Measurements from ENCODE around the gene HDX.
"Not testable (repeated sequence)": the region's sequence is repeated elsewhere in the genome, so short reads cannot be mapped to it uniquely, and the experiment has no call there.

Gene HDX, protein sequence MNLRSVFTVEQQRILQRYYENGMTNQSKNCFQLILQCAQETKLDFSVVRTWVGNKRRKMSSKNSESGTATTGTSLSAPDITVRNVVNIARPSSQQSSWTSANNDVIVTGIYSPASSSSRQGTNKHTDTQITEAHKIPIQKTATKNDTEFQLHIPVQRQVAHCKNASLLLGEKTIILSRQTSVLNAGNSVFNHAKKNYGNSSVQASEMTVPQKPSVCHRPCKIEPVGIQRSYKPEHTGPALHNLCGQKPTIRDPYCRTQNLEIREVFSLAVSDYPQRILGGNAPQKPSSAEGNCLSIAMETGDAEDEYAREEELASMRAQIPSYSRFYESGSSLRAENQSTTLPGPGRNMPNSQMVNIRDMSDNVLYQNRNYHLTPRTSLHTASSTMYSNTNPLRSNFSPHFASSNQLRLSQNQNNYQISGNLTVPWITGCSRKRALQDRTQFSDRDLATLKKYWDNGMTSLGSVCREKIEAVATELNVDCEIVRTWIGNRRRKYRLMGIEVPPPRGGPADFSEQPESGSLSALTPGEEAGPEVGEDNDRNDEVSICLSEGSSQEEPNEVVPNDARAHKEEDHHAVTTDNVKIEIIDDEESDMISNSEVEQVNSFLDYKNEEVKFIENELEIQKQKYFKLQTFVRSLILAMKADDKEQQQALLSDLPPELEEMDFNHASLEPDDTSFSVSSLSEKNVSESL

DNA sequence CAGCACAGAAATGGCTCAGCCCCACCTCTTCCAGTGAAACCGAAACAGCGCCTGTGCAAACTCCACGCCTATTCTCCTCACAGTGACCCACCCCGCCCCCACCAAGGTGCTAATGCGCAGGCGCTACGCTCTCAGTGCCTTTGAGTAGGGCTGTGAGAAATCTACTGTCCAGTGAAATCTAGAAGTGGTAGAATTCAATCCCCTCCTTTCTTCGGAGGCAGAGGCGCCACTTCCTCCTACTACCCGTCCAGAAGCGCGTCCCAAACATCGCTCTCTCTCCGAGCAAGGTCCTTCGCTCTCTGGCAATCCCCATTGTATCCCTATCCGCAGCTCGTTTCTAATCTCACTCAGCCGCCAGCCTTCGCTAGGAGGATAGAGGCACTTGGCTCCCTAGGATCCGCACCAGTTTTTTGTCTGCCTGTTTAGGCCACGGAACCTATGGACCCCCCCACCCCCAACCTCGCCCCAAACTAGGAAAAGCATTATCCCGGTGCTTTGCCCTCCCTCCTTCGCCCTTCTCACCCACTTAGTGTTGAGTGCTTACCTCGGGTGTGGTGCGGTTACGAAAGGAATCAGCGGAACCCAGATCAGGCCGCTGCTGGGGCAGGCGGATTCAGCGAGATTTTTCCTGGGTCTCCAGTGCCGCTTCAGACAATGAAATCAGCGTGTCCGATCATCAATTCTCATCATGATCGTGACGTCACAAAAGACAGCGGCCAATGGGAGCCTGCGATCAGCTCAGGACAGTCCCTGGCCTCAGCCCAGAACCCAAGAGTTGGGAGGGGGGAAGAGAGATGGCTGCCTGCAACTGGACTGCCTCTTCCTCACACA, at the start of gene HDX:
TSS of gene HDX (minus strand) at position 656 of the 831 bp plus-strand sequence. CDS start 27,056 bp downstream, outside the sequence.
- DNase-seq, result peak; percentile 33

DNA sequence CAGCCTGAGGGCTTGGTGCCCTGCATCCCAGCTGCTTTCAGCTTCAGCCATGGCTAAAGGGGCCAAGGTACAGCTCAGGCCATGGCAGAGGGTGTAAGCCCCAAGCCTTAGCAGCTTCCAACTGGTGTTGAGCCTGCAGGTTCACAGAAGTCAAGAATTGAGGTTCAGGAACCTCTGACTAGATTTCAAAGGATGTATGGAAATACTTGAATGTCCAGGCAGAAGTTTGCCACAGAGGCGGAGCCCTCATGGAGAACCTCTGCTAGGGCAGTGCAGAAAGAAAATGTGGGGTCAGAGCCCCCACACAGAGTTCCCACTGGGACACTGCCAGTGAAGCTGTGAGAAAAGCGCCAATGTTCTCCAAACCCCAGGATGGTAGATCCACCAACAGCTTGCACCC, 39.1 kb upstream of the HDX start:
- not testable (repeated sequence) for DNase-seq

DNA sequence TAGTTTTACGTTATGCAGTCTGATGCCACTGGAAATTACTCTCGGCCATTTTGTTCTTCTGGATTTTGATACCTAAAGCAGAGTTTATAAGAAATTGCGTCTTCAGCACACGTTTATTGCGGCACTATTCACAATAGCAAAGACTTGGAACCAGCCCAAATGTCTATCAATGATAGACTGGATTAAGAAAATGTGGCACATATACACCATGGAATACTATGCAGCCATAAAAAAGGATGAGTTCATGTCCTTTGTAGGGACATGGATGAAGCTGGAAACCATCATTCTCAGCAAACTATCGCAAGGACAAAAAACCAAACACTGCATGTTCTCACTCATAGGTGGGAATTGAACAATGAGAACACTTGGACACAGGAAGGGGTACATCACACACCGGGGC, 35.4 kb upstream of the HDX start:
- DNase-seq, result not testable (repeated sequence)

DNA sequence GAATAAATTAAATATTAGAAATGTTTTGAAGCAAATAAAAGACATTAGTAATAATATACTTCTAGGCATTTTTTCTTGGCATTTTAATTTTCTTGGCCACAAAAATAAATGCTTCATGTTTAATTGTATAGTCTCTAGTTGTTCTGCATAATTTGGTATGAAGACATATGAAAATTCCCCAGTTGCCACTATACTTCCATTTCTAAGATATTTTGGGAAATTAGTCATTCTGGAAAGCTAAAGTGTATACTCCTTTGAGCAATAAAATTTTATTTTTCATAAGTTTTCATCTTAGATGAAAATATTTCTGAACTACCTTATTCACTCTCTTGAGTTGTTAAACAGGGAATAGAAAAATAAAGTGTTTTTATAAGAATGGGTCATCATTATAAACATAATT, 13.8 kb downstream of the HDX start:
- no peak for DNase-seq

DNA sequence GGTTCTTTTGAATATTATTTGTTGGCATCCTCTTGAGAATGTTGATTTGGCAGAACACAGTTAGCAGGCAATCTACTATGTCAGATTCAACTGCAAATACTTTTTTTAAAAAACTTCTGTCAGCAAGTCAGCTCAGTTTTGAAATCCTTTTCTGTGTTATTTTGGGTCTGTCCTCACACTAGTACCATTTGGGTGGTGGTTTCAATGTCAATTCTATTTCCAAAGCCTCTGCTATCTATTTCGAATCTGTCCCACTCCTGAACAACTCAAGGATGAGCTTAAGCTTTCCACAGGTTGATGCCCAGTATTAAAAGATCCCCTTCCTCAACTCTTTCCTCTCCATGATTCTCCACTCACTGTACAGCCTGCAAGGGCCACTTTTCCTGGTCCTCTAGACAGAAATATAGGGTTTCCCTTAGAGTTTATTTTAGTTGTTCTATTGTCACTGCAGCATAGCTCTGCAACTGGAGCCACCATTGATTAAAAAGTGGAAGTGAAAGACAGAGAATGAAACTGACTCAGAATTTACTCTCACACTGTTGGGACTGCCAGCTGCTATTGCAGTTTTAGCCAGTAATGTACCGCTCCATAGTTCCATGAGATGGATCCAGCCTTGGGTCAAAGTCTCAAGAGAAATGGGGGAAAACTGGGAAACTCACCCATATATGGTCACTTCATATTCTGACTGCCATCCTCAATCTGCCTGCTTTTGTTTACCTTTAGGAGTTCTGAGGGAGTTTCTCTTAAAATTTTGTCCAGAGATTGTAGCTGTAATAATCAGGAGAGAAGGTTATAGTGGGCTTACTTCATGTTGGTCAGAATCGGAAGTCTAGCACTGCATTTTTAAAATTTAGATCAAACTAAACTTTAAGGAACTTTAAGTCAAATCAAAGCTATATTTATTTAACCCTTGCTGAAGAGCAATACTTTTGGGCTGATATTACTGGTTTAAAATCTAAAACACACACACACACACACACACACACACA, 14.6 kb downstream of the HDX start:
- DNase-seq, result no peak

DNA sequence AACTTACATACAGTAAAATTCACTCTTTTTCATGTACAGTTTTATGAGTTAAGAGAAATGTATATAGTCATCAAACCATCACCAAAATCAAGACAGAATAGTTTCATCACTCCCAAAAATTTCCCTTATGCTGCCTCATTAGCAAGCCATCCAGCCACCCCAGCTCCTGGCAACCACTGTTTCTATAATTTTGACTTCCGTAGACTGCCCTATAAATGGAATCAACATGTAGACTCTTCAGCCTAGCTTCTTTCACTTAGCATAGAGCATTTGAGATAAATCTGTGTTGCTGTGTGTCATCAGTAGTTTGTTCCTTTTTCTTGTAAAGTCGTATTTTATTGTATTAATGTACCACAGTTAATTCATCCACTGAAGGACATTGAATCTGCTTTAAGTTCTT, 23.2 kb downstream of the HDX start:
- no peak for DNase-seq

DNA sequence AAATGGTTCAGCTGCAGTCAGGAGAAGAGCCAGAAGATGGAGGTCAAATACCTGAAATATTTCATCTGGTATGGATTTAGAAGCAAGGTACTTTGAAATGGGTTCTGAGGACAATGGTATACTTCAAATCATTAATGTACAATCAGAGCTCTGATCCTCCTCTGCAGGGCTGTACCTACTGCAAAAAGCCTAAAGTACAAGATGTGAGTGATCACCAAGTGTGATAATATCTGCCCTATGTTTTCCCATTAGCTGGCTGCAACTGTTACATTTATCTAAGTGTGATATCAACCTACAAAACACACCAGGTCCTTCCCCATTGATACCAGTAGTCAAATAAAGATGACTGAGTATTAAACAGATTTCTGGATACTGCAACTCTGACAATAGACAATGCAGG, 25.1 kb downstream of the HDX start:
- no peak for DNase-seq

DNA sequence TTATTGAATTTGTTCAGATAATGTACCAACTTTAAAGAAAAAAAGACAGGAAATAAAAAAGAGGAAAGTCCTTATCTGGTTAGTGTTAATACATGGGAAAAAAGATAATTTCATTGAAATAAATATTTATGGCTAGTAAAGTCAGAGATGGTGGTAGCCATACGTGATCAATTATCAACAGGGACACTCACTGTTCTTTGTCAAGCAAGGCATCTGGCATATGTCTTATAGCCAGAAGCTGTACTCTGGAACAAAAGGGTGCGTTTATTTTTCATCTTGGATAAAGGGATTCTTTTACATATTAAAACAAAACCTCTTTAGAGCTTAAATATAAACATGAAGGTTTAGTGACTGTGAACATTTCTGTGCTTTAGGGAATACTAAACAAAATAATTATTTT, 26.7 kb downstream of the HDX start:
- DNase-seq, result no peak

DNA sequence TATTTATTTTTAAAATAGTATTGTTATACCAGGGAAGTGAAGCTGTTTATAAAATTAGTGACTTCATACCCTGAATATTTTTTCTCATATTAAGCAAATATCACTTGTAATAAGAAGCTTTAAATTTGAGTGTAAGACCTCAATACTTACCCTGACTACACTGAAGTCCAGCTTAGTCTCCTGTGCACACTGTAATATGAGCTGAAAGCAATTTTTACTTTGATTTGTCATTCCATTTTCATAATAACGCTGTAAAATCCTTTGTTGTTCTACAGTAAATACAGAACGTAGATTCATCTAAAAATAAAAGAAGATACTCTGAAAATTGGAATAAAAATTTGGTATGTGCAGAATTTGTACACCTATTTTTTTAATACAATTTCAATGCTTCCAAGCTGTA, 27.2 kb downstream of the HDX start:
- no peak for DNase-seq

DNA sequence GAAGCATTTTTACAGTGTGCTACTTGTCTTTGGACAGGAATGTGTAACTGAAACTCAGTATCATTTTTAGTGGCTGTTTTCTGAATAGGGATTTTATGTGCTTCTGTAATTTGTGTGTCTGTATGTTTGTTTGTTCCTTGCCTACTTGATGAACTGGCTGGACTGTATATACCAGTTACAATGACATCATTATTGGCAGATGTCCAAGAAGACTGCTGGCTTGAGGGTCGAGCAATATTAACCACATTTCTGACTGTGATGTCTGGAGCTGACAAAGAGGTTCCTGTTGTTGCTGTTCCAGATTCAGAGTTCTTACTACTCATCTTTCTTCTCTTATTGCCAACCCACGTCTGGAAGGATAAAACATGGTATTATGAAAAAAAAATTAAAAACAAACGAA, 33.0 kb downstream of the HDX start:
- DNase-seq, result no peak

DNA sequence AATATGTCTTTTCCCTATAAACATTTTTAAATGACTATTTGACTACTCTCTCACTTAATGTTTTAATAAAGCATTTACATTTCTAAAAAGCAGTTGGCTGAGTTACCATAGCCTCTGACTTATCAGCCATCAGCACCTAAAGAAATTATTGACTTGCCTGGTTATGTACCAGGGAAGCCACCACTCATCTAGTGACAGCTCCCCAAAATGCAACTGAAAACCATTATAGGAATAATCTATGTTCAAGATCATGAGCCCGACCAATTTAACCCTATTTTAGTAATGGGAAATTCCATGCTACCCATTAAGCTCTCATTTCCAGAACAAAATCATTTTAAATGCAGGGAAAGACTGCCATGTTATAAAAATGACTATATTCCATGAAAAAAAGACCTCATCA, 34.4 kb downstream of the HDX start:
- no peak for DNase-seq

DNA sequence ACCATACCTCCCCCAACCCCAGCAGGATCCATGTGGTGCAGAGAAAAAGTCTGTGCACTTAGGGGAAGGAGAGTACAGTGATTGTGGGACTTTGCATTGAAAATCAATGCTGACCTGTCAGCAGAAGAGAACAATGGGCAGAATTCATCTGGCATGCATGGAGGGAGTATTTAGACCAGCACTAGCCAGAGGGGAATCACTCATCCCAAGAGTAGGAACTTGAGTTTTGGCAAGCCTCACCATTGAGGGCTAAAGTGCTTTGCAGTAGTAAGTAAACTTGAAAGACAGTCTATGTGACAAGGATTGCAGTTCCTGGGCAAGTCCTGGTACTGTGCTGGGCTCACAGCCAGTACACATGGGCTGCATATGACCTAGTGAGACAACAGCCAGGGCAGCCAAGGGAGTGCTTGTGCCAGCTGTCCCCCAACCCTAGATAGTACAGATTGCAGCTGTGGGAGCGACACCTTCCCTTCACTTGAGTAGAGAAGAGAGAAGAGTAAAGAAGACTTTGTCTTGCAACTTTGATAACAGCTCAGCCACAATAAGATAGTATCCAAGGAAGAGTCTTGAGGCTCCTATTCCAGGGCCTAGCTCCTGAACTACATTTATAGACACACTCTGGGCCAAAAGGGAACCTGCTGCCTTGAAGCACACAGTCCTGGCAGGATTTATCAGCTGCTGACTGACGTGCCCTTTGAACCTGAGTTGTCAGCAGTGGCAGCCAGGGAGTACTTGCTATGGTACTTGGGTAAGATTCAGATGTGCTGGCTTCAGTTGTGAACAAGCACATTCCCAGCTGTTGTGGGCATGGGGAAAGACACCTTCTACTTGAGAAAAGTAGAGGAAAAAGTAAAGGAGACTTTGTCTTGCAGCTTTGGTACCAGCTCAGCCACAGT, 48.7 kb downstream of the HDX start:
- DNase-seq, result no peak

DNA sequence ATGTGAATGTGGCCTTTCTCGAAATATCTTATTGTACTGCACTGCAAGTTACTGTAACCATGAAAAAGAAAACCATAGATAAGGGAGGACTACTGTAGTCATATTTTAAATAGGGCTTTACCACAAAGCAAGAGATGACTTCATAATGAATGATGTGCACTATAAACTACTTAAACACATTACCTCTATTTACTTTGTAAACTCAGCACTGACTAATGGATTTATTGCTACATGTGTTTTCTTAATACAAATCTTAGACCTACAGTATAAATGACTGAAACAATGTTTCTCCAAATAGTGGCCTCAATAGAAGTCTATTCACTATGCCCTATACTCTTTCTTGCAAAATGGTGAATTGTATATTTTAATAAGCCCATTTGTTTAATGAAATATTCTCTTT, 61.1 kb downstream of the HDX start:
- no peak for DNase-seq

DNA sequence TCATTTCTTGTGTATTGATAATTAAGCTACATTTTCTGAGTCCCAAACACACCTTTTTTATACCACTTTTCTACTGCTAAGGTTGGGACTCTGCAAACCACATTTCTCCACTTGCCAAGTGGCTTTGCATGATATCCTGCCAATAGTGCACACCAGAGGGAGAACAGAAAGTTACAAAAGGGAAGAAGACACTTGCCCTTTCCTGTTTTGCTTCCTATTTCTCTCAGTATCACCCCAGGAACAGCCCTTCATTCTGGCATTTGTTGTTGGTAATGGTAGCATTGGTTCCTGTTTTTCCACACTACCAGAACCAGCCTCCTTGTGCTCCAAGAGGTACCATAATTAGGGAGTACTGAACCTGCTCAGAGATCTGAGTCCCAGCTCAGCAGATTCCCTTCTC, 87.1 kb downstream of the HDX start:
- no peak for DNase-seq

DNA sequence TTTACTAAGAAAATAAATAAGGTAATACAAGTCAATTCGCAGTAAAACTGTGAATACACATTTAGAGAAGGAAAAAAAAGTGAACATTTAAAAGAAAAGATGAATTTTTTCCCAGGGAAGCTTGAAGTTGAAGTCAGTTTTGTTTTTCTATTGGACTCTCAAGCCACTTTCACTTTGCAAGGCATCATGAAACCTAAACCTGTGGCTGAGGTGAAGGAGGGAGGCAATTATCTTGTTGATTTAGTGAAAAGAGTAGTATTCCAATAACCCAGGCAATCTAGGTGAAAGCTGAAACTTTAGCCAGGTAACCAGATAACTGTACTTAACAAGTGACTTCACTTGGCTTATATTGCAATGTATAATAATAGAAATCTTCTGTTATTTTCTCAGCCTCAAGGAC, 138.6 kb downstream of the HDX start:
- no peak for DNase-seq

DNA sequence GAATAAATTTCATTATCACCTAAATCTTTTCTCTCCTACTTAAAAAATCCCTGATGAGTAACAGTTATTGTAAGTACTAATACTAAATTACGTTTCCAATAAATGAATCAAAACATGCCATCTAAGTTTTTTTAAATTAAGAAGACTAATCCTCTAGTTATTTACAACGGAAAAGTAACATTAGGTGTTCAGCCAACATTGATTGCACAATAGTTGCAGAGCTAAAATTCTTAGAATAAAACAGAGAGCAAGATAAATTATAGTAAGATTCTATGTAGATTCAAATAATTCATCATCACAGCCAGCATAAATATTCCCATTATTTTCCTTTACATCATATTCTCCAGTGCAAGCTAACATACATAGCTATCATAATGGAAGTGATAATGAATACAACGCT, 139.2 kb downstream of the HDX start:
- no peak for DNase-seq

DNA sequence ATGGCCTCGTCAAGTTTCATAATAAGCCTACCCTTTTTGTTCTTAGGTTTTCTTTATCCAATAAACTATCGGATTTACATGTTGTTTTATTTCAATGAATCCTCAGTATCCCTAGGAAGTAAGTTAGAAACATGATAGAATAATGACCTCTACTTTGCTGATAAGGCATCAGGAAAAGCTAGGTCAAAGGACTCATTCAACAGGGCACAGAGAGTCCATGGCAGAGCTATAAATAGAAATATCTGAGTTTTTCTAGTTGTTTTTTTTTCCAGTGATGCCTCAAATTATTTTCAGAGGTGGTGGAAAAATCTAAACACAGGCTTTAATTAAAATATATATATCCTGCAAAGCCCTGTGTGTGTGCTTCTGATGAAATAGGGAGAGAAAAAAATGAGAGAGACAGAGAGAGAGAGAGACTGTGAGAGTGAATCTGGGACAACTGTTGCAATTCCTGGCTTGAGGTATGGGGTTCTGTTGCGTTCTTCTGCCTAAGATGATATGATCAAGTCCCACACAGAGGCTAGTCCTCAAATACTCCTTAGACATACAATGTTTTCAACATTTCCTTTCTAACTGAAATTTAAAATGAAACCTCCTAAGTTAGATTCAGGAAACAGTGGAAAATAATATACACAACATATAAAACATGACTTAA, 139.9 kb downstream of the HDX start:
- DNase-seq, result no peak

DNA sequence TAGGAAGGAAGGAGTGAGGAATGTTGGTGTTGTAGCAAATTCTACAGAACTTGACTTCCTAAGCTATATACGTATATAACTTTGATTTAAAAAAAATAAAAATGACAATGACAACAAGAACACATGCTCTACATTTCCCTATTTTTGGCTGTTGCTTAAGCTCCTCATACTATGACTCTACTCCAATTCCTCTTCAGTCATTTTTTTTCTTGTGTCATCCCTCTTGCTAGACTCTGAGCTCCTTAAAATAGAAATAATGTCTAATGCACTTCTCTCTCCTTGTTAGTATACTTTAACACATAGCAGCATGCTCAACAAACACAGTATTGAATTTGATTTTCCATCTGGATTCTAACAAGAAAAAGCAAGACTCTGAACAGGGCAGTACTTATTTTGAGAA, 144.0 kb downstream of the HDX start:
- no peak for DNase-seq

DNA sequence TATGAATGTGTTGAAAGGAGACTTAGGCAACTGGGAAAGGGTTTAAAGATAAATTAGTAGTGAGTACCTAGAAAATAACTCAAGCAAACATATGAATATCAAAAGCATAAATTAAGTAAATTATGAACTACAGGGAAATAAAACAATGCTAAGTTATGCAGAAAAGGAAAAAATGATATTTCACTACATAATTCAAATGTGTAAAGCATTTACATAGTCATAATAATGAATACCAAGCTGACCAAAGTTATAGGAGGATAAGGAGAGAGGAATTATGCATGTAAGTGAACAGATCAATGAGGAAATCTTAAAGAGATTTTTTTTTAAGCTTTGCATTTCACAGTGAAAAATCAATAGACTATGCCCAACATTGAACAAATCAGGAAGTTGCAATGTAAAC, 145.0 kb downstream of the HDX start:
- no peak for DNase-seq

DNA sequence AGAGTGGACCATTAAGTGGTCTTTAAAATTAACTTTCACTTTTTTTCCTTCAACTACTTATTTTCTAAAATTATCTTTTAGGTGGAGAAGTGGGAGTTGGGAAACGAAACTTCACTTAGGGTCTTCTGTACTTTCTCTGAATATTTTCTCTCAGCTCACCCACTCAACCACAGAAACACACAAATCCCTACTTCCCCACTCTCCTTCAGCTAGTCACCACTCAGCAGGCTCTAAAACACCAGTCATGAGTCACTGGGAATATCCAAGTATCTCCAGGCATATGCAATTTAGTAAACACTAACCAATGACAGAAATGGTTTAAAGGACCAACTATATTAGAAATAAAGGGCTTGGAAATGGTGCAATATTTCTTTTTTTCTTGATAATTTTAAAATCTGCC, 161.3 kb downstream of the HDX start:
- no peak for DNase-seq
